ENCODE data around the gene TXNIP. TPM values are rescaled to one million over a fixed set of nuclear protein-coding genes. Genes with fewer than 3 reads are reported as not detected.
"Not testable (repeated sequence)": the region's sequence is repeated elsewhere in the genome, so short reads cannot be mapped to it uniquely, and the experiment has no call there.

Gene TXNIP
- 446 TPM for total RNA-seq

GRCh38 chr1:145996433-145997015, at the start of gene TXNIP:
TXNIP (minus strand) TSS chr1:145996579; CDS start chr1:145996266, 313 bp downstream.
- peak; percentile 99 for DNase-seq (ENCODE audit: low spot score)

DNA sequence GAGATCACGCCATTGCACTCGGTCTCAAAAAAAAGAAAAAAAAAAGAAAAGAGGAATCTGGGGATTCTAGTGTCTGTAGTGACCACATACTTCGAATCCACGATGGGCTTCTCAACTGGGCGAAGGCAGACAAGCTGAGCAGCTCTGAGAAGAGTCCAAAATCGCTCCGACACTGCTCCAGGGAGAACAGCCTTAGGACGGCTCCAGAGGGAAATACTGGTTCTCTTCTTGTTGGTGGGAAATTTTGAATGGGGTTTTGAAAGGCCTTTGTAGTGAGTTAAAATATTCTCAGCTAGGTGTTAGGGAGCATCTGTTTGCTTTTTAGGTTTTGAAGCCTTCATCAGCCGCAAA, 43.4 kb upstream of the TXNIP start:
- DNase-seq (ENCODE audit: low spot score), result no peak

- peak; percentile 84 for DNase-seq (ENCODE audit: low spot score)
Measured at GRCh38 chr1:146036965-146037646, 40.7 kb upstream of the TXNIP start.

DNA sequence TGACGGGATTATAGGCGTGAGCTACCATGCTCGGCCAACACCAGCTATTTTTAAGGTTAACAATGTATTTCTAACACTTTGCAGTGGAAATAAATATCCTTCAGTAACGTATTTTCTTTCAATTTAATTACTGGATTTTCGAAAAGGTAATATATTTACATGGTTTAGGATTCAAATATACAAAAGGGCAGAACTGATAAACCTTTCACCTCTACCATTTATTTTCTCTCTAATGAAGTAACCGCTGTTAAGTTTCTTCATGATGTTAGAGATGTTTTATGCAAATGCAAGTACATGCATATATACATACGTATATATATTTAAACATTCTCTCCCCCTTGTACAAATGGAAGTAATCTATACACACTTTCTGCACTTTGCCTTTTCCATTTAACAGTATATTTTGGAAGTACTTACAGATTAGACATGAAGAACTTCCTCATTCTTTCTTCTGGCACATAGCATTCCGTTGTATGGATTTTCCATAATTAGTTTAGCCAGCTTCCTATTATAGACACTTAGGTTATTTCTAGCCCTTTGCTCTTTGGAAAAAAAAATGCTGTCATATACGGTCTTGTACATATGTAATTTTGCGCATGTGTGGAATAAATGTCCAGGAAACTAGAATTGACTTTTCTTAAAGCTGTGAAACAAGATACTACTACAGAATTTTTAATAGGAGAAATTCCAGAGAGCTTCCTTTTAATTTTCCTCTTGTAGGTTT, 40.0 kb upstream of the TXNIP start:
- DNase-seq (ENCODE audit: low spot score), result no peak

DNA sequence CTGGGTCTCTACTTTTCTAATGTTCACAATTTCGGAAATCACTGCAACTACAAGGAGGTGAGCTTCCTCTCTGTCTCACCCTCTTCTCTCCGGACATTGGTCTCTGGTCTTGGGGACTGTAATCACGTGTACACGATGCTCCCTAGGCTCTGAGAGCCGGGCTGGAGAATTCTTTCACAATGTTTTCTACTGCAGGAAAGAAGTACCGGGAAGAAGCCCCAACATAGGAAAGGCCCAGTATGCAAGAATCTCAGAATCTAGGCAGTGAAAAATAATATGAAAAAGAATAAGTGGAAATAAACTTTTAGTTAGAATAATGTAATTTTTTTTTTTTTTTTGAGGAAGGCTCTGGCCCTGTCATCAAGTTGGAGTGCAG, 38.7 kb upstream of the TXNIP start:
- DNase-seq (ENCODE audit: low spot score), result no peak

- DNase-seq (ENCODE audit: low spot score), result no peak
Measured at GRCh38 chr1:146032631-146033219, 36.3 kb upstream of the TXNIP start.

DNA sequence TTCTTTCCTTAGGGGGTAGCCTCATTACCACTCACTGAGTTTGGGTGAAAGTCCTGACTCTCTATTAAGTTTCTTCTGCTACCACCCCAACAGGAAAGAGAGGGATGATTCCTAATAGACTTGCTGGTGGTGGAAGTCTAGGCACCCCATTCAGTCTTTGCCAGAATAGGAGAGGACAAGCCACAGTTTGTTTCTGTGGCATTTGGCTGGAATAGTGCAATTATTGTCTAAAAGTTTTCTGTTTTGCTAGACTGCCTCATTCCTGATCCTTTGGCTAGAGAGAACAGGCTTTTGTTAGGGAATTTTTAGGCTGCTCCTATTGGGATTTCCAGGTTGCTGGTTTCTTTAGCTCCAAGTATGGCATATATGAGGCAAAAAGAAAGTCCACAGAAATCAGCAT, 35.1 kb upstream of the TXNIP start:
- DNase-seq (ENCODE audit: low spot score), result no peak

DNA sequence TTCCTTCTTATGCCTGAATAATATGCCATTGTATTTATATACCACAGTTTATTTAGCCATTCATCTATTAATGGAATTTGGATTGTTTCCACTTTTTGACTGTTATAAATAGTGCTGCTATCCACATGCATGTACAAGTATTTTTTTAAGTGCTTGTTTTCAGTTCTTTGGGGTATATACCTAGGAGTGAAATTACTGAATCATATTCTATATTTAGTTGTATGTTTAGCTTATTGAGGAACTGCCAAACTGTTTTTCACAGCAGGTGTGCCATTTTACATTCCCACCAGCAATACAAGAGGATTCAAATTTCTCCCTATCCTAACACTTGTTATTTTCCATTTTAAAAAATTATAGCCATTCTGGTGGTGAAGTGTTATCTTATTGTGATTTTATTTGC, 32.7 kb upstream of the TXNIP start:
- no peak for DNase-seq (ENCODE audit: low spot score)

GRCh38 chr1:146026650-146027049, 30.3 kb upstream of the TXNIP start:
- DNase-seq (ENCODE audit: low spot score), result not testable (repeated sequence)

DNA sequence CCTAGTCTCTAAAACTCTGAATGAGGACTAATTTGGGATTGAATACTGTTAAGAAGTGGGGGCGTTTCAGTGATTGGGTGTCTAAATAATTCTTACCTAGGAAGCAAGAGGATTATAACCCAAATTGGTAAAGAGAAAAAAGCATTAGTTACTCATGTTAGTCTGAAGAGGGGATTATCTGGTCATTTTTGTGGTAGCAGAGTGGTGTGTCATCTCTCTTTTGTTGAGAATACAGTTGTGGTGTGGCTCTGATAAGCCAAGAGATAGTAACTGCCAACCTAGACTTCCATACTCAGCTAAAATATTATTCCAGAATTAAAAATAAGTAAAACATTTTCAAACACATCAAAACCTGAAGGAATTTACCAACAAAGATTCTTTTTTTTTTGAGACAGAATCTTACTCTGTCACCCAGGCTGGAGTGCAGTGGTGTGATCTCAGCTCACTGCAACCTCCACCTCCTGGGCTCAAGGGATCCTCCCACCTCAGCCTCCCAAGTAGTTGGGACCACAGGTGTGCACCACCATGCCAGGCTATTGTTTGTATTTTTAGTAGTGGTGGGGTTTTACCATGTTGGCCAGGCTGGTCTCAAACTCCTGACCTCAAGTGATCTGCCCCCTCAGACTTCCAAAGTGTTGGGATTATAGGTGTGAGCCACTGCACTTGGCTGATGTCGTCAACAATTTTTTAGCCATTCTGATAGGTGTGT, 29.6 kb upstream of the TXNIP start:
- DNase-seq (ENCODE audit: low spot score), result not testable (repeated sequence)

DNA sequence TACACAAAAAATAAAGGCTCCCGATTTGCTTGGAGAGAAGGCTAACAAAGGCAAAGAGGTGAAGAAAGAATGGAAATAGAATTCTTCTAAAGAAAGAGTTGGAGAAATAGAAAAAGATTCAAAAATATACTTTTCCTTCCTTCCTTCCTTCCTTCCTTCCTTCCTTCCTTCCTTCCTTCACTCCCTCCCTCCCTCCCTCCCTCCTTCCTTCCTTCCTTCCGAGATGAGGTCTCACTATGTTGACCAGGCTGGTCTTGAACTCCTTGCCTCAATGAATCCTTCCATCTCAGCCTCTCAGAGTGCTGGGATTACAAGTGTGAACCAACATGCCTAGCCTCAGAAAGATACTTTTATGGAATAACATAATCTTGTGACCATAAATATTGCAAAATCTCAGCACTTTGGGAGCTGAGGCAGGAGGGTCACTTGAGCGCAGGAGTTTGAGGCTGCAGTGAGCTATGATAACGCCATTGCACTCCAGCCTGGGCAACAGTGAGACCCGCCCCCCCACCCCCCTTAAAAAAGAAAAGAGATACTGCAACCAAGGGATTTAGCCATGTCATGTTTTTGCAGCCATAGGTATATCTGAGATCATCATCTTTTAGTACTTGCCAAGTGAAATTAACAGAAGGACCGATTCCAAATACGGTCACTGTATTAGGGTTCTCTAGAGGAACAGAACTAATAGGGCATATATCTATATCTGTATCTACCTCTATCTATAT, 26.2 kb upstream of the TXNIP start:
- DNase-seq (ENCODE audit: low spot score), result no peak

- DNase-seq (ENCODE audit: low spot score), result no peak
Measured at GRCh38 chr1:146021622-146022402, 25.4 kb upstream of the TXNIP start, which contains the start of gene HJV. HJV (minus strand) TSS chr1:146021735; CDS start chr1:146020231, 1,504 bp downstream.

DNA sequence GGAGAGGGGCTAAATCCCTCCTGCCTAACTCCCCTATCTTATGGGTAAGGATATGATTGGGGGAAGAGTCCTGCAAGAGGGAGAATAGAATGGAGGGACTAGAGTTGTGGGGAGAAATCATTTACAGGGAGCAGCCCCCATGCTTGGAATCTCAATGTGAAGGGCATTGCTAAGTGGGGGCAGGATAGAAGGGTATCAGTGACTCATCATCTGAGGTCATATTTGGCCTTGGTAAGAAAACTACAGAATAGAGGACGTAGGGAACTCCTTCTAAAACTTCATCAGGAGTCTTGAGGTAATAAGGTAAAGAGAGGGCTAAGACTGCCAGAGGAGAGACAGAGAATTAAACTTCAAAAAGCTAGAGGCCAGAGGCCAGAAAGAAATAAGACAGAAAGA, 24.7 kb upstream of the TXNIP start:
- no peak for DNase-seq (ENCODE audit: low spot score)

DNA sequence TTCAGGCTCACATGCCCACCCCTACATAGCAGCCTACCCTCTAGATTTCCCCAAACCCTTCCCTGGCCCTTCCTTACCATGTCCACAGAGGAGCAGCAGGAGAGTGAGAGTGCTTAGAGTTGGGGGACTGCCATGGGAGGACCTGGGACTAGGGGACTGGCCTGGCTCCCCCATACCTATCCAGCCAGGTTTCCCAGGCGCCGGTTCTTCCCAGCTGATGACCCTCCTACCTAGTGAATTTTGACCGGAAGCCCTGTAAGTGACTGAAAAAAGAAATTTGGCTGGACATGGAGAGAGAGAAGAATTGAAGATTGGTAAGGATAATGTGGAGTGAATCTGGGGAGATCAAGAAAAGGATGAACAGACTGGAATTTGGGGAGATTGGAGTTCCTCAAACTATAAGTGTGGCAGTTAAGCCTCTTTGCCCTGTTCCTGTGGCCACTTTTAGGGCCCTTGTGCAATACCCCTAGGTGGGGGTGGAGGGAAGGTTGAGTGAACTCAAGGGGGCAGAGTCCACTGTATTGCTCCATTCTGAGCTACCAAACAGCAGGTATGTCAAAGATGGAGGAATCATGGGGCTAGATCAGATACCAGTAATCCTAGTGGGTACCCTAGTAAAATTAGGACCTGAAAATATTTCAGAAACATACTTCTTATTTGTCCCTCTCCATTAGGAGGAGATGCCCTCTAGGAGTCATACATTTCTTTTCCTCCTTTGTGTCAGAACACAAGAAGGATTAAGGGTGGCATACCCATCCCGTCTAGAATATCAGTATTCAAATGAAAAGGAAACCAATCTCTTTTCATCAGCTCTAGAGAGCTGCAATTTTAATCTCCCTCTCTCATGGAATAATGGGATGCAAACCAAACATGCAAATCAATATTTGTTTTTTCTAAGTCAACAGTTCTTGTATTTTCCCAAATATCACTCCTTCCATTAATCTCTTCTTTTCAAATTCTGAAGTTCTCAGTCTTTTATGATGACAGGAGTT, 24.0 kb upstream of the TXNIP start:
- no peak for DNase-seq (ENCODE audit: low spot score)

DNA sequence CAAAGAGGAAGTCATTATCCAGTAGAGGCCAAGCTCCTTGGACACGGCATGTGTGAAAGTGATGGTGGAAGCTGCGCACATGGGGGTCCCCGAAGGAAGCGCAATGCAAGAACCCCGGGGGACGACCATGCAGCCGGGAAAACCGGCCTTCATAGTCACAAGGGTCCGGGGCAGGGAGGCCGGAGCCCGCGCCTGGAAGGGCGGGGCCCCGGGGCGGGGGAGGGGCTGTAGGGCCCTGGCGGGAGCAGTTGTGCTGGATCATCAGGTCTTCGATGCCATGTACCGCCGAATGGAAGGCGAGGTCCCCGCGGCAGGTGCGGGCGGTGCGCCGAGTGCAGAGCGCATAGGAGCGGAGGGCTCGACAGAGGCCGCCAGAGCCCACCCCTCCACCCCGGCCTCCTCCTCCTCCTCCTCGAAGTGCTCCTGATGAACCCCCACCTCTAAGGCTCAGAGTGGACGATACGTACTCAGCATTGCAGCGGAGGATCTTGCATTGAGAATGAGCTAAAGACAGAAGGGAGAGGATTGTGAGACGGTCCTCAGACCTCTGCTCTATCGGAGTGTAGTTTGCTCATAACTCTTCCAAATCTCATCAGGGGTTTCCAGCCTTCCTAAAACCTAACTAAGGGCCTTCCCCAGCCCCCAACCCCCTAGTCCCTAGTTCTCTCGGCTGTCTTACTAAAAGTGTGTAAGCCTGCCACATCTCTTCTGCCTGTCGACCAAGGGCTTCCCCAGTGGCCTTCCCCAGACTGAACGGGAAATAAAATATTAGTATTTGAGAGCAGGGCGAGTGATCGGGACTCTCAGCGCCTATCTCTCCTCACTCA, 23.1 kb upstream of the TXNIP start:
- DNase-seq (ENCODE audit: low spot score), result no peak

DNA sequence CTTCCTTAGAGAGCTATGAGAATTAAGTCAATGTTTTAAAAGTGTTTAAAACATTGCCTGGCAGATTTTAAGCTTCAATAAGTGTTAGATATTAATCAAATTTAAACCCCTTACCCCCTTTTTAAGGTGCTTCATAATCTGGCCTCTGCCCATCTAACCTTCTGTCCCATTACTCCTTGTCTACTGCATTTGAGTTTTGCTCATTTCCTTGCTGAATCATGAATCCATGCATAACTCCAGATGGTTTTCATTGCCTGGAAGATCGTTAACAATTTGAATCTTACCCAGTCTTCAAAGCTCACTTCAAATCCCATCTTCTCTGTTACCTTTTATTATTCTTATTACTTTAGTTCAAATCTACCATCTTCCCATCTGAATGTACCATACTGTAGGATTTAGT, 20.5 kb upstream of the TXNIP start:
- DNase-seq (ENCODE audit: low spot score), result no peak

DNA sequence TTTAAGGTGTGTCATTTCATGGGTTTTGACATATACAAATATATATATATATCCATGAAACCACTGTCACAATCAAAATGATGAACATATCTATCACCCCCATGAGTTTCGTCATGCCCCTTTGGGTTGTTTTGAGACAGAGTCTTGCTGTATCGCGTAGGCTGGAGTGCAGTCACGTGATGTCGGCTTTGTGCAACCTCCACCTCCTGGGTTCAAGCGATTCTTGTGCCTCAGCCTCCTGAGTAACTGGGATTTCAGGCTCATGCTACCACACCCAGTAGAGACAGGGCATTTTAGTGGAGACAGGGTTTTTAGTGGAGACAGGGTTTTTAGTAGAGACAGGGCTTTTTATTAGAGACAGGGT, 17.2 kb upstream of the TXNIP start:
- no peak for DNase-seq (ENCODE audit: low spot score)

- DNase-seq (ENCODE audit: low spot score), result peak; percentile 72
Measured at GRCh38 chr1:146012703-146013558, 16.6 kb upstream of the TXNIP start.

All from mucosa of gallbladder (tissue), 1 donor.